Testis (tissue), 3 donors: ENCODE data around the gene MAPK8IP3. TPM values are rescaled to one million over a fixed set of nuclear protein-coding genes. Genes with fewer than 3 reads are reported as not detected.
"Not testable (repeated sequence)": the region's sequence is repeated elsewhere in the genome, so short reads cannot be mapped to it uniquely, and the experiment has no call there.

ENCODE experiments used
- DNase-seq: peaks from one replicate; pipeline ENCODE4 v3.0.0-alpha.2; 2019
- H3K27ac ChIP-seq, 2 donors: fragments of 200-600 bp; sonication (generic); one replicate each; pipeline ENCODE4 v1.5.1; 2019
- H3K27me3 ChIP-seq: fragments of 200-600 bp; sonication (generic); one replicate; pipeline ENCODE4 v1.5.1; 2019
- H3K36me3 ChIP-seq: fragments of 200-600 bp; sonication (generic); one replicate; pipeline ENCODE4 v1.5.1; 2017; ENCODE audit warnings: low read depth; ENCODE audit errors: missing control alignments
- H3K4me1 ChIP-seq: fragments of 200-600 bp; sonication (generic); one replicate; pipeline ENCODE4 v1.5.1; 2019
- H3K4me3 ChIP-seq, 2 donors: fragments of 200-600 bp; sonication (generic); one replicate each; pipeline ENCODE4 v1.5.1; 2017 to 2019
- H3K9me3 ChIP-seq: fragments of 200-600 bp; sonication (generic); one replicate; pipeline ENCODE4 v1.5.1; 2017
- CTCF ChIP-seq, 3 experiments: fragments of 450-650 bp in 2 of 3; fragments of 200-600 bp in 1 of 3; sonication (generic) in 1 of 3; IDR thresholded peaks; one replicate each; pipeline ENCODE4 v1.5.1; 2016 to 2019; ENCODE audit warnings: antibody characterized with exemption in 3 of 3, mild to moderate bottlenecking in 2 of 3, moderate library complexity in 1 of 3
- POLR2A ChIP-seq: fragments of 450-650 bp; IDR thresholded peaks from one replicate; pipeline ENCODE4 v1.6.1; 2017; ENCODE audit warnings: antibody characterized with exemption, mild to moderate bottlenecking, moderate library complexity
- WGBS, 2 donors: methylation state at CpG; one replicate each; pipeline ENCODE4 v1.1.5; 2018; 5-methylcytosine and 5-hydroxymethylcytosine counted together
- intact Hi-C: fragments of 100-400 bp; cut with DNase I; formaldehyde crosslinking; loops from one replicate; pipeline ENCODE4 v1.15.1; 2023; ENCODE audit warnings: low total_unique reads
- polyA plus RNA-seq: library from polyadenylated mRNA; stranded (reverse); fragments of 350-450 nt; fragmentation: Illumina TruSeq; extraction: RNeasy Lipid Tissue Mini Kit (QIAGEN cat#74804); gene quantifications from one replicate; pipeline ENCODE4 v1.2.3, GENCODE V29; 2014; ENCODE audit warnings: low read depth, low replicate concordance; ENCODE audit not compliant: insufficient read depth
- total RNA-seq, 2 donors: library from RNA; depleted of rRNA; stranded (reverse); fragments of >200 nt; gene quantifications; one replicate each; pipeline ENCODE4 v1.2.3, GENCODE V29; 2016

The MAPK8IP3 gene
- total and polyA plus RNA-seq, 3 donors from 2014 or later, result 52.7 to 154 (median 128) TPM

GRCh38 chr16:1729026-1729425, 23.0 kb downstream of the MAPK8IP3 start:
- Histone ChIP-seq H3K4me3 (no peak overlapping the region), H3K27me3 (no peaks in the 10 kb centered on the region), H3K27ac (no peak overlapping the region), H3K36me3 (no peaks in the 10 kb centered on the region), H3K4me1 (no peaks in the 10 kb centered on the region), H3K9me3 (no peaks in the 10 kb centered on the region)
- DNase-seq, result no peak
- WGBS, 2 donors, result 36 to 66% methylated on average over 16 to 18 of the region's 18 CpGs
- TF ChIP-seq CTCF (IDR thresholded peaks at IDR 0.05) (no peak), POLR2A (no peak)
- intact Hi-C loops, result no loop called here

- no peak overlapping the region for H3K27ac ChIP-seq
- DNase-seq, result no peak
- H3K27me3 ChIP-seq, result no peaks in the 10 kb centered on the region
- TF ChIP-seq CTCF (IDR thresholded peaks at IDR 0.05) (no peak), POLR2A (no peak)
- no peak overlapping the region for H3K4me3 ChIP-seq
- H3K36me3 ChIP-seq, result no peaks in the 10 kb centered on the region
- 67 to 84% methylated on average over 24 to 35 of the region's 35 CpGs for WGBS, 2 donors
- intact Hi-C loops, result no loop called here
- H3K4me1 ChIP-seq, result no peaks in the 10 kb centered on the region
- no peaks in the 10 kb centered on the region for H3K9me3 ChIP-seq
These were observed 23.4 kb downstream of the MAPK8IP3 start for GRCh38 chr16:1729445-1729844.

GRCh38 chr16:1731073-1731472, 25.1 kb downstream of the MAPK8IP3 start:
- intact Hi-C loops, result no loop called here
- no peak overlapping the region for H3K4me3 ChIP-seq
- H3K4me1 ChIP-seq, result no peaks in the 10 kb centered on the region
- no peaks in the 10 kb centered on the region for H3K36me3 ChIP-seq
- WGBS, 2 donors, result 93 to 95% methylated on average over 7 of the region's 7 CpGs
- TF ChIP-seq POLR2A, result no peak
- TF ChIP-seq CTCF (IDR thresholded peaks at IDR 0.05), result no peak
- DNase-seq, result no peak
- H3K27me3 ChIP-seq, result no peaks in the 10 kb centered on the region
- H3K27ac ChIP-seq, result no peak overlapping the region
- no peaks in the 10 kb centered on the region for H3K9me3 ChIP-seq

- Histone ChIP-seq H3K27ac (no peak overlapping the region), H3K9me3 (no peaks in the 10 kb centered on the region), H3K36me3 (no peaks in the 10 kb centered on the region), H3K4me1 (no peaks in the 10 kb centered on the region), H3K27me3 (no peaks in the 10 kb centered on the region), H3K4me3 (no peak overlapping the region)
- DNase-seq, result no peak
- intact Hi-C loops, result no loop called here
- TF ChIP-seq POLR2A (no peak), CTCF (IDR thresholded peaks at IDR 0.05) (no peak)
- WGBS, 2 donors, result 79 to 88% methylated on average over 6 to 7 of the region's 7 CpGs
These were observed 25.6 kb downstream of the MAPK8IP3 start for GRCh38 chr16:1731603-1732002.

DNA sequence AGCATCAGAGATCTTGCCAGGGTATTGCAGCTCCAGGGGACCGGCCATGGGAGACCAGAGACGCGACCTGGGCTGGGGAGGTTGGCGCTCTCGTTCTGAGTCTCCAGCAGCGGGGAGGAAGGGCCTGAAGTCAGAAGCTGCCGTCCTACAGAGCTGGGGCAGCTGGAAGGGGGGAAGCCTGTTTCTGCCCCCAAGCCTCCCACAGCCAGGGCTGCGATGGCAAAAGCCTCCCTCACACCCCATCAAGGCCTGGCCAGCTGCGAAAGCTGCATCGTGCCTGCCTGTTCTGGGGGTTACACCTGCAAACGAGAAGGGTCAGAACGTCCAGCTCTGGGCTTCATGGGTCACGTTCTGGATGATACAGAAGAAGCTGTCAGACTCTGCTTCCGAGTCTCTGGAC, 26.1 kb downstream of the MAPK8IP3 start:
- no peak for TF ChIP-seq CTCF (IDR thresholded peaks at IDR 0.05)
- TF ChIP-seq POLR2A, result no peak
- H3K4me1 ChIP-seq, result no peaks in the 10 kb centered on the region
- no peak for DNase-seq
- H3K27me3 ChIP-seq, result no peaks in the 10 kb centered on the region
- 81% methylated on average over 9 to 14 of the region's 14 CpGs for WGBS, 2 donors
- intact Hi-C loops, result no loop called here
- H3K4me3 ChIP-seq, result no peak overlapping the region
- H3K9me3 ChIP-seq, result no peaks in the 10 kb centered on the region
- no peak overlapping the region for H3K27ac ChIP-seq
- H3K36me3 ChIP-seq, result no peaks in the 10 kb centered on the region

DNA sequence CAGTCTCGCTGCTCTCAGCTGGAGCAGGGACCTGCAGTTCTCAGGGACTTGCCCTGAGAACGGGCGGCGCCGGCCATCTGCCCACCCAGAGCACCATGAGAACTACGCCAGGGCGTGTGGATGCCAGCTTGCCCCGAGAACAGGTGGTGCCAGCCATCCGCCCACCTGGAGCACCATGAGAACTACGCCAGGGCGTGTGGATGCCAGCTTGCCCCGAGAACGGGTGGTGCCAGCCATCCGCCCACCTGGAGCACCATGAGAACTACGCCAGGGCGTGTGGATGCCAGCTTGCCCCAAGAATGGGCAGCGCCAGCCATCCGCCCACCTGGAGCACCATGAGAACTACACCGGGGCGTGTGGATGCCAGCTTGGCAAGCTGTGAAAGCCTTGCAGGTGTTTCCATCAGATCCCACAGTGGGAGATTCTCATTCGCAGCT, 26.6 kb downstream of the MAPK8IP3 start:
- 84 to 95% methylated on average over 11 to 20 of the region's 21 CpGs for WGBS, 2 donors
- H3K27me3 ChIP-seq, intact Hi-C loops, H3K27ac ChIP-seq, H3K36me3 ChIP-seq, H3K4me1 ChIP-seq, H3K9me3 ChIP-seq, DNase-seq, H3K4me3 ChIP-seq: not testable (repeated sequence)
